Pulmonary artery endothelial cell (primary cell): ENCODE results near the gene PRR7. TPM values are rescaled to one million over a fixed set of nuclear protein-coding genes. Genes with fewer than 3 reads are reported as not detected.

Source experiments
- DNase-seq: peaks from one replicate; pipeline ENCODE4 v3.0.0-alpha.2; 2011; ENCODE audit warnings: low read depth, low spot score
- total RNA-seq: library from RNA; depleted of rRNA; stranded (reverse); fragments of >200 nt; gene quantifications from 2 replicates; pipeline ENCODE4 v1.2.3, GENCODE V29; 2014

Gene PRR7
- total RNA-seq, 1 donor from 2014 or later: 9.4 TPM

DNA sequence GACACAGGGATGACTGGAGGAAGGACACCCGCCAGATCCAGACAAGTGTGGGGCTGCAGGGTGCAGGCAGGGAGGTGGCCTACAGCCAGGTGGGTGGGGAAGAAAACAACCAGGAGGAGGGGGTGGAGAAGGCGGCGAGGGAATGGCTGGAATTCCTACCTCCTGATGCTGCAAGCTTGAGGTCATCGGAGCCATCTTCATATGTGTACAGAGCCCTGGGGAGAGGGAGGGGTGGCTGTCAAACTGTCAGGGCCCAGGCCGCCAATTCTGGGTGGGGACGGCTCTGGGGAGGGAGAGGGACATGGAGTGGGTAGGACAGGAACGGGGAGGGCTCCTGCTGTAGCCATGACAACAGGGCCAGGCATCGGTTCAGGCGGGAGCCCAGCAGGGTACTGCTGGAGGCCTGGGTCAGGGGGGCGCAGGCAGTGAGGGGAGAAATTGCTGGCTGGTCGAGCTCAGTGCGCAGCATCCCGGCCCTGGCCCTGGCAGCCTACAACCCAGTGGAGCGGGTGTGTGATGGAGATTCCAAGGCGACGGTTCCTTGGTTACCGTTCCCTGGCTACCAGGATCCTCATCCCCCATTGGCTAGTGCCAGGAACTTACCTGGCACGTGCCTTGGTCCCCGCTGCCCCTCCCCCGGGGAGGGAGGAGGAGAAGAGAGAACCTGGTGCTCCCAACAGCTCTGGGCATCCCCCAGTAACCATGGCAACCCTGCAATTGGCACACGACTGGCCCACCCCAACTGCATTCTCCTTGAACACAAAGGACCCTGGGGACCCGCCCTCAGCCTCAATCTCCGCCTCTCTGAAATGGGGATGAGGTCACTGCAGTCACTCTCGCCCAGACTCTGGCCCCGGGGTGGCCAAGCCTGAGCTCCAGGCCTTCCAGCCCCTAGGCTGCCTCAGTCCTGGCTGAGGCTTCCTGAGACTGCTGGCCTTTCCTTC is 22.3 kb downstream of the PRR7 start:
- DNase-seq: no peak

DNA sequence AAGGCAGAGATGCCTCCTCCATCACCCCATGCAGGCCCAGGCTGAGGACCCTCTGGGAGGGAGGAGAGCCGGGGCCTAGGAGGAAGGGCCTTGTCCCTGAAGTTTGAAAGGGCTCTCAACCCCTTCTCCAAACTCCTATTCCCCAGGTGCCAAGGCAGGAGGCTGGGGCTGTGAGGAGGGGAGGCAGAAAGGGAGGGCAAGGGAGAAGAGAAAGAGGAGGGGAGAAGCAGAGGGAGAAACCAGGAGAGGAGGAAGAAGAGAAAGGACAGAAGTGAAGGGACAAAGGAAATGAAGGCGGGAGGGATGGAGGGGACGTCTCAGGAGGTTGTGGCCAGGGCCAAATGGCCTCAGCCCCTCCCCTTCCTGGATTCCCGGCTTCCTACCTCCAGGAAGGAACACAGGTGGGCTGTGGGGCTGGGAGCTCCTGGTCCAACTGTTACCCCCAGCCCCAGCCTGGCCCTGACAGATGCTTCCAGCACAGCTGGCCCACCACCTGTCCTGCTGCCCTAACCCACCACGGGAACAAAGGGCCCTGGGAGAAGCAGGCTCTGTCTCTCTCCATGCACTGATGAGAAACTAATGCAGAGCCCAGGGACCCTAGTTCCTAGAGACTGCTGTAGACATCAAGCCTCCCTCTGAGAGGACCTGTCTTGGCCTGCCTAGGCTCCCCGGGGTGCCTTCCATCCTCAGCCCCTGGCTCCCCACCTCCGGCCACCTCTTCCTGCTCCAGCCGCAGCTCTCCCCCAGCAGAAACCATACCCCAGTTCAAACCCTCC is 23.3 kb downstream of the PRR7 start:
- no peak for DNase-seq

DNA sequence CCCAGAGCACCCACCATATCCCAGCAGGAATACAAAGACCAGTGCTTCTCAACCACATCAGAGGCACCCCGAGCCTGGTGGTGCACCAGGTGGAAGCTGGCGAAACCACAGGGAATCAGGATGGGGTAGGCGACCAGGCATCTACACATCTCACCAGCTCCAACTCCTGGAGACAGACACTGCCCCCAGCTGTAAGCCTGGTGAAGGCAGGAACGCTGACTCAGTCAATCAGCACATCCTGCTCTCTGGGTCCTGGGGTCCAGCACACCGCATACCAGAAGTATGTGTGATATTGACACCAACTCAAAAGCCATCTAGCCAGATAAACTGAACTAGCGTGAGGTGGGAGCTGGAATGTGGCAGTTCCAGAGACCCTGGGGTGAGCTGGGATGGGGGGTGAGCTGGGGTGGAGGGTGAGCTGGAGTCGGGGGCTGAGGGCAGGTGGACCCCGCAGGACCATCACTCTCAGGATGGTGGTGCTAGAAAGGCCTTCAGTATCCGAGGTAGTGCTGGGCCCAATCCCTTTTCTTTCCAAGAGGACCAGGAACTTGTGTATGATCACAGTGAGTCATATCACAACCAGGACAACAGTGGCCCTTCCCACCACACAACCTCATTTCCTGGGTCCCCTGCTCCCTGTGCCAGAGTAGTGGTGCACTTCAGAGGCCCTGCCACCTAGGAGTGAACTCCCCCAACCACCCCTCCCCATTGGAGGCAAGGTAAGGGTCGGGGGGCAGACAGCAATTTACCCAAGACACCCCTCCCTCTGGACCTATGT is 24.3 kb downstream of the PRR7 start:
- no peak for DNase-seq

DNA sequence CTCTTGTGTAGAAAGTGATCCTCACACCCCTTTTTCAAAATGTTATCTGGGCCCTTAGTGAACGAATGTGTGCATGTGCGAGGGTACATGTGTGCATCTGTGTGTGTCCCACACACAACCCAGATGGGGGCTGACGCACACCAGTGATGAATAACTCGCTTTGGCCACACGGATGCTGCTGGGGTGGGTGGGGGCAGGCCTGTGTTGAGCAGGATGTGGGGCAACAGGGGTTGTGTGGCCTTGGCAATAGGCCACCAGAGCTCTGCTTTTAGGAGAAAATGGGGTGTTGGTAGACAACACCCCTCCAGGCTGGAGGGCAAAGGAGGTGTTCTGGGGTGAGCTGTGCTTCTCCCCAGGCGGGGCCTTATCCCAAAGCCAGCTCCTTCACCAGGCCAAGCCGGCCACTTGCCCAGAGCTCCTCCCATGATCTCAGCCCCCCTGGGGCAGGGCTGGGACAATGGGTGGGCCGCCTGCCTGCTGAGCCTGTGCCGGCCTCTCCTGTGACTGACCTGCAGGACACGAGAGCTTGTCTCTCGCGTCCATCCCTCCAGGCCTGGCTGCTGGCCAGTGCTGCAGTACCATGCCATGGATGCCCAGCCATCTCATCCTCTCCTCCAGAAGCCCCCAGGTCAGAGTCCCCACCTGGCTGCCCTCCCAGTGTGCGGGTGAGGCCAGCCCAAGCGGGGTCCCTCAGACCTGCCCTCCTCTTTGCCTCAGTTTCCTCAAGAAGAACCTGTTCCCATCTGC is 25.2 kb downstream of the PRR7 start:
- DNase-seq: no peak

DNA sequence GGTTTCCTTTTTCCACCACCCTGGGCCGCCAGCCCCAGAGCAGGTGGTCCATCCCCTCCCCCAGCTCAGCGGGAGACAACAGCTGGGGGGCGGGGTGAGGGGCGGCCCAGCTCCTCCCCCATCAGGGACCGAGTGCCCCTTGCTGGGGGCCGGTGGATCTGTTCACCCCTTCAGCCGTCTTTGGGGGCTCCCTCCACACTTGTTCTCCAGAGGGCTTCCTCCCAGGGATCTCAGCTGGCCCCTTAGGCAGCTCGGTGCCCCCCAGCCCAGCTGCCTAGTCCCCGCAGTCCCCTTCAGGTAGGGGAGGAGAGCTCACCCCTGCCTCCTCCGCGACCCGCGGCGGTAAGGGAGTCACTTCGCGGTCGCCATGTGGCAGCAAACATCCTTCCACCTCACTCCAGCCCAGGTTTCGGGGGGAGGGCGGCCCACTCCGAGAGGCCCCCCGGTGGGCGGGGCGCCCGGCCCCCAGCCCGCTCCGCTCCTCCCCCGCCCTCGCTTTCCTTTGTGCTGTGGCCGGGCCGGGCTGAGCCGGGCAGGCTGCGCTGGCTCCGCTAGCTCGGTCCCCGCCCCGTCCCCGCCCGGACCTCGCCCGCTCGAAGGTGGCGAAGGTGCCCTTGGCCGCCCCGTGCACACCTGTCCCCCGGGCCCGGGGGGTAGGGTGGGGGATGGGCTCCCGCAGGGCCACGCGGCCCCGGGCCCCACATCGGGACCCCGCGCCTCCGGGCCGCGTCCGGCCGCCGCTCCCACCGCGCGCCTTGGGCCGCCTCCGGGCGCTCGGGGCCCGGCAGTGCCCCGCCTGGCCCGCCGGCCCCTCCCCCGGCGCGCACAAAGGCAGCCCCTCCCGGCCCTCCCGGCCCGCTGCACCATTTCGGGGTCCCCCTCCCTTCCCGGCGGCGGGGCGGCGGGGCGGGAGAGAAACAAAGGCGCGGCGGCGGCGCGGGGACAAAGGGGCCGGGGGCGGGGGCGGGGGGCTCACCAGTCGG is 26.1 kb downstream of the PRR7 start:
- DNase-seq: no peak

DNA sequence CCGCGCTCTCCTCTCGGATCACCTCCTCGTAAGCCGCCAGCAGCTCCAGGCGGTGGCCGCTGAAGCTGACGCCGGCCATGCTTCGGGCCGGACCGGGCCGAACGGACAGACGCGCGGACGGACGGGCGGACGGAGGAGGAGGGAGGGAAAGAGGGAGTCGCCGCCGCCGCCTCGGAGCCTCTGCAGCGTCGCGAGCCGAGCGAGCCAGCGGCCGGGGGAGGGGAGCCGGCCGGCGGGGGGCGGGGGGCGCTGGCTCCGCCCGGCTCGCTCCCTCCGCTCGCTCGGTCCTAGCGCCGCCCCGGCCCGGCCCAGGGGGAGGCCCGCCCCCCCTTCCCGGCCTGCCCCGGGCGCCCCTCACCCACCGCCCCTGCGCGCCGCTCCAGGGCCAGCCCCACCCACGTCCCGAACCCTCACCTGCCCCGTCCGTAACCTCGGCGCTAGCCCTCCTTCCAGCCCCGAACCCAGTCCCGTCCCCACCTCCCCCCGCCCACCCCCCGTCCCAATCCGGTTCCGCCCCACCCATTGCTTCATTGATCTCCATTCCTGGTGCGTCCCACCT is 26.9 kb downstream of the PRR7 start, which contains the start of gene DBN1:
Gene DBN1 (minus strand): TSS at position 192 of the 559 bp plus-strand sequence. CDS start 113 bp downstream, at position 79.
- DNase-seq: no peak

DNA sequence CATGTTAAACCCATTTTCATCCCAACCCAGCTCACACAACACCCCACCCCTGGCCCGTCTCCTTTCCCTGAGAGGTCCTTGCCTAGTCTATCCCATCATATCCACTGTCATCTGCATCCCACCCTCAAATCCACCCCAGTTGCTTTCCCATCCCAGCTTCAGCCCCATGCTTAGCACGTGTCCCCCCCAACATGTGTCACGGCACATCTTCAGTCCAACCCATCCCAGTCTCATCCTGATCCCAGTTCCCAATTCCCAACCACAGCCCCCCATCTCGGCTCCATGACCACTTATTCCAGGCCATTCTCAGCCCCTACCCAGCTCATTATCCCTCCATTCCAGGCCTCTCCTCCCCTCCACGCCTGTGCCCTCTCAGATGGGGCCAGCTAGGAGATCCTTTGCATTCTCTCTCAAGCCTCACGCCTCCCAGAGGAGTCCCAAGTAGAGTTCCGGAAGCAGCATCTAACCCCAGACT is 27.4 kb downstream of the PRR7 start:
- DNase-seq: no peak

DNA sequence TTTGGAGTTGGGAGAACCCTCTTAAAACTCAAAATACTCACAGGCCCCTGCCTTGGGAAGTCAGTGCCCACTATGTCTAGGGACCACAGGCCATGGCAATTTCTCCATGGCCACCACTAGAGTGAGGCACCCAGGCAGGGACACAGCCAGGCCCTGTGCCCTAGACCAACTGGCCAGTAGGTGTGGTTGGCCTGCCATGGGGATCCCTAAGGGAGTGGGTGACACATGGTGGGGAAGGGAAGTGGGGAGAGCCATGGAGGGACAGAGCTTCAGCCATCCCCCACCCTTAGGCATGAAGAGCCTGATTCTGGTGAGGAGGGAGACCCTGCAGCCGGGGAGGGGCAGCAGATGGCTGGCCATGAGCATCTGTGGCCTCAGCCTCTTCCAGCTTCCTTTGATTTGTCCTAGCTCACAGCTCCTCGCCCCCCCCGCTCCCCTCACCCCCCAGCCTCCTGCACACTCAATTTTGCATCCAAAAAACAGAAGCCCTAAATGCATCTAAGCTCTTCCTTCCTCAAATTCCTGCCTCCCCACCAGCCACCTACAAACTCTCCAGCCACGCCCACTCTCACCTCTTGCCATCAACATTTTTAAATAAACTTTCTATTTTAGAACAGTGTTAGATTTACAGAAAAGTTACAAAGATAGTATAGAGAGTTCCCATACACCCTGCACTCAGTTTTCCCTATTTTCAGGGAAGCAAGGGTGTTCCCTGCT is 28.4 kb downstream of the PRR7 start:
- no peak for DNase-seq

DNA sequence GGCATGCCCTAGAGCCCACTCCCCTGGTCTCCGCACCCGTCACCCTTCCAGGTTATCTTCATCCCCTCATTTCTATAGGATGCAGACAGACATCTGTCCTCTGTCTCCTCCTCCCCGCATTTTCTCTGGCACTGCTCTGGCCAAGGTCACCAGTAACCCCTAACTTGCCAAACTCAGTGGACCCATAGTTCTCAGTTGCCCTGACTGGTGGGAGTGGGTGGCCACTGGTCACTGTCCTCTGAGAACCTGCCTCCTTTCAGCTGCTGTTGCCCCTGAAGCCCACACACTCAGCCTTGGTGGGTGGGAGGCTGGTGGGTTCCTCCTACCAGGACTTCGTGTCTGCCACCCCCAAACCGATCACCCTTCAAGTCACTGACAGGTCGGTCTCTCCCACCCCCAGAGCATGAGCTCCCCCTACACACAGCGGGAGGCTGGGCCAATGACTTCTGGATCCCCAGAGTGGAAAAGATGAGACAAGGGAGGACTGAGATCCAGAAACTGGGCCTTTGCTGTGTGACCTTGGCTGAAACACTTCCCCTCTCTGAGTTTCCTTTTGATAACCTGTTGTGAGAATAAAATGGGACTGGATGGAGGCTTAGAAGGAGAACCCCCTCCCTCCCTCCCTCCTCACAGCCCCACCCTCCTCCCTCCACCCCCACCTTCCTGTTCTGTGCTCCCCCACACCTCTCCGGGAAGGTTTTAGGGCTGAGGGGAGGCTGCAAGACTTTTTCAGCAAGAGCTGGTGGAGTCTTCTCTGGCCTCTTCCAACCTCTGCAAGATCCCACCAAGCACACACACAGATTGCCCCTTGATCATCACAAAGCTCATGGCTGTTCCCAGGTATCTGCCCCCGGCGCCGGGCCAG is 29.2 kb downstream of the PRR7 start:
- no peak for DNase-seq

DNA sequence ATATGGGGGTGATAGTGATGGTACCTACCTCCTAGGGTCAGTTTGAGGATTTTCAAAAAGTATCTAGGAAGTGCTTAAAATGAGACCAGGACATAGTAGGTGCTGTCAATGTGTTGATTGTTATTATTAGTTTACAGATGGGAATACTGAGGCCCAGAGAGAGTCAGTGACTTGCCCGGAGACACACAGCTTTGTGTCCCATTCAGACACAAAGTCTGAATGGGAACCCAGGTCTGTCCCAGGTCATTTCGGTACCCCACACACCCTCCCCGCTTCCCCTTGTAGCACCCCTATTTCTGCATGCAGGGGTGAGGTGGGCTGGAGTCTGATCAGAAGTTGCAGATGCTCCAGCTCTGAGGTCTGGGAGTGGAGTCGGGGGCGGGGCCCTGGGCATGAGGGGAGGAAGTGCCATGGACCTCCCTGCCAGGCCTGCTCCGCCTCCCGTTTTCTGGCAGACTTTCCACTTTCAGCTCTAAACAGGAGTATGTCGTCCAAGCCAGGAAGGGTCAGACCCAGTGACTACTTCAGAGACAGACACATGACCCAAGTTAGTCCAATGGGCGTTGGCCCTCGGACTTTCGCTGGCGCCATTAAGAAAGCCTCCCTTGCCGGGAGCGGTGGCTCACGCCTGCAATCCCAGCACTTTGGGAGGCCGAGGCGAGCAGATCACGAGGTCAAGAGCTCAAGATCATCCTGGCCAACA is 30.1 kb downstream of the PRR7 start:
- DNase-seq: peak; percentile 87

DNA sequence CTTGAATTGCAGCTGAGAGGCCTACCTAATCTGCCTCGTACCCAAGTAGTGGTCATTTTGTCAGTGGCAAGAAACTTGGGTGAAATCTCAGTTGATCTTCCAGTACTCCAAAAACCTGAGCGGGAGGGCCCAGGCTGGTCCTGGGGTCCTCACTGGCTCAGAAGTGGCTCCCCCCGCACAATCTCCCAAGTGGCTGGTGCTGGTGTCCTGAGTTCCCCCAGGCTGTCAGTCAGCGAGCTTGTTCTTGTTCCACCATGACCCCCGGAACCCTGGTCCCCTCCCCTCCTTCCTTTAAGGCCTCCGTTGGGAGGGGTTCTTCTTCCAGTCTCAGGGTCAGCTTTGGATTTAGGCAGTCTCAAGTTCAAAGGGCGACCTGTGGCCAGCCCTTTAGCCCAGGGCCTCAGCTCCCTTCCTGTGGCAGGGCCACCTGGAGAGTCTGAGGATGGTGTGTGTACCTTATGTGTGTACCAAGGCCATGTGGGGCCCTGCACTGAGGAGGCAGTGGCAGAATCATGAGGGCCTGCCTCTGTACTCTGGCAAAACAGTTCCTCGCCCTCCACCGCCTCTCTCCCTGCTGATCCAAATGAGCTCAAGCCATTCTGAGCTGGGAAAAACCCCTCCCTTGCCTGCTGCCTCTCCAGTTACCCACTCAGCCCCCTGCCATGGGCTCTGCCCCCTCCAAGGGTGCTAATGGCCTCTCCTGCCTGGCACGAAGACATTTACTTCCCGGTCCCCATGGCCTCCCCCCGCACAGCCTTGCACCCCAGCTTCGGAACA is 31.3 kb downstream of the PRR7 start:
- no peak for DNase-seq

DNA sequence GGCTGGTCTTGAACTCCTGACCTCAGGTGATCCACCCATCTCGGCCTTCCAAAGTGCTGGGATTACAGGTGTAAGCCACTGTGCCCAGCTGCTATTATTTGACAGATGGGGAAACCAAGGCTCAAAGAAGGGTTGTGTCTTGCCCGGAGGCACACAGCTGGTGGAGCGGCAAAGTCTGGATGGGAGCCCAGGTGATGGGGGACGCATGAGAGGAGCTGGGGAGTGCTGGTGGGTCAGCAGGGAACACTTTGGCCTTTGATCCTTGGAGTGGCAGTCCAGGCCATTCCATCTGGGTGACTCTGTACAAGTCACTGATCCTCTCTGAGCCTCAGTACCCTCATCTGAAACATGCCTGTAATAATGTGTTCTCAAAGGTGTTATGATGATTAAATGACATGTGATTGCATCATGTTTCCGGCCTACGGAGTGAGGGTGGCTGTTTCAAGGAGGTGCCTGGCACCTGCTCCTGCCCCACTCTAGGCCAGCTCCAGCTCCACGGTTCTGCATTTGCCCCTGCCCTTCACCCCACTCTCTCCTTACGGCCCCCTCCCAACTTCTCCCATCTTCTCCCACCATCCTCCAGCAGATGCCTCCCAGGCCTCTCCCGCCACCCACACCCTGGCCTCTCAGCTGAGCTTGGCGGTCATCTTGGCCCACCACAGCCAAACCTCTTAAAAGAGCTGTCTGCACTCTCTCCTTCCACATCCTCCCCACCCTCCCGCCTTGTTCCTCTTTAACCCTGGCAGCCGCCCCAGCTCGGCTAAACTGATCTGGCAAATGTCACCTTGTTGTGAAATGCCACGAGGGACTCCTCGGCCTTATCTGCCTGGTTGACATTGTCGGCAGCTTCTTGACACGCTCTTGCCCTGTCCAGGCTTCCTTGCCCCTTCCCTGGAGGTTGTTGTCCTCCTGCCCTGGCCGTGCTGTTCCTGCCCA is 32.4 kb downstream of the PRR7 start:
- DNase-seq: no peak

DNA sequence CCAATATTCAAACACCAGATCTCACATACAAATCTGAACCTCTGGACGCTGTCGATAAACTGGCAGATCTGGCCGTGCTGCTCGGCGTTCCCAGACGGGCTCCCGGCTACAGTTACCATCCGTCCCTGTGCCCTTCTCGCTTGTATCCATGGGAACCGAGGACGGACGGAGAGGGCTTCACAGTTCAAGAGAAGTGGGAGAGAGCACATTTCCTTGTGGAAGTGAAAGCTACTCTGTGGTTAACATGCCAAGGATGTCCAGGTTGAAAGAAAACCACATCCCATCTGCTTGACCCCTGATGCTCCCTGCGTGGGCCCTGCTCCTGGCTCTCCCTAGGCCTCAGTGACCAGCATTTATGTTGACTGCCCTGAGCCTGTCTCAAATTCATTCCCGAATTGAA is 33.2 kb downstream of the PRR7 start:
- no peak for DNase-seq

DNA sequence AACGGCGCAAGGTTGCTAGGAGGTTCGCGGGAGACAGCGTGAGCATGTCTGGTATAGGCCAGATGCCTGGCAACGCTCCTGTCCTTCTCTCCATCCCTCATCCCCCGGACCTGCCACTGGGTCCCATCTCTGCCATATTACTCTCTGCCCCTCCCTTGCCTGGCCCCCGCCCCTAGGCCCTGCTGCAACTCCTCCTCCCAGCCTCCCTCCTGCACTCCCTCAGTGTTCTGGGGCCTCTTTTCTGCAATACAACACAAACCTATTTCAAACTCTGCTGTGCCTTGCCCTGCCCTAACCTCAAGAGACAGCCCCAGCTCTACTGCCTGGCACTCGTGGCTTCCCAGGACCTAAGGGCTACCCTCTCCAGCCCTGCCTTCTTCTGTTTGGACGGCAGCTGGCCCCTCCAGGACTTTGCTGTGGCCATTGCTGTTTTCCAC is 35.8 kb downstream of the PRR7 start:
- DNase-seq: no peak

DNA sequence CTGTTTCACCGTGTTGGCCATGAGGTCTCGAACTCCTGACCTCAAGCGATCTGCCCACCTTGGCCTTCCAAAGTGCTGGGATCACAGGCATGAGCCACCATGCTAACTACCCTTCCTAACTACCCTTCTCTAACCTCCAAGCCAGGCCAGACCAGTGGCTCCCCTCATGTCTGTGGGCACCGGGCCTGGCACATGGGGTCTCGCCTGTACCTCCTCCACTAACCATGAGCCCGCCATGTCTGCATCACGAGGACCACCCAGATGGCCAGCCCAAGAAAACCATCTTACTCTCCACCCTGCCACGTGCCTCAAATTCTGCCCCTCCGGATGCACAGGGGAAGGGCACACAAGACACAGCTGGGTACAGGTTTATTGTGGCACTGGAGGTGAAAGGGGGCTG is 36.4 kb downstream of the PRR7 start:
- DNase-seq: no peak
